Measurements from ENCODE around the gene FAM53B. TPM values are rescaled to one million over a fixed set of nuclear protein-coding genes. Genes with fewer than 3 reads are reported as not detected.

FAM53B gene
- total RNA-seq, 2 donors from 2014 or later = 43.3 to 45.2 TPM

- H3K27me3 ChIP-seq = no peaks in the 10 kb centered on the region
- DNase-seq = no peak
- H3K4me1 ChIP-seq = peaks cover 20% of the 10 kb centered on the region
- no peak overlapping the region for H3K4me3 ChIP-seq
- no peak for TF ChIP-seq CTCF (IDR thresholded peaks at IDR 0.05)
- intact Hi-C loops (cut with DNase I) = no loop called here
- H3K9me3 ChIP-seq = no peaks in the 10 kb centered on the region
- no peaks in the 10 kb centered on the region for H3K36me3 ChIP-seq
- H3K27ac ChIP-seq = no peak overlapping the region
- H3K9ac ChIP-seq (ENCODE audit: low read depth in 2 of 2, low read length in 2 of 2) = no peak overlapping the region
These were observed 119.7 kb downstream of the FAM53B start for GRCh38 chr10:124624466-124624865.

- Histone ChIP-seq H3K27me3 (no peaks in the 10 kb centered on the region), H3K4me3 (no peak overlapping the region), H3K9ac (ENCODE audit: low read depth in 2 of 2, low read length in 2 of 2) (no peak overlapping the region), H3K9me3 (no peaks in the 10 kb centered on the region), H3K4me1 (peaks cover 20% of the 10 kb centered on the region), H3K27ac (no peak overlapping the region), H3K36me3 (no peaks in the 10 kb centered on the region)
- no peak for DNase-seq
- no peak for TF ChIP-seq CTCF (IDR thresholded peaks at IDR 0.05)
- intact Hi-C loops (cut with DNase I) = no loop called here
These were observed 120.2 kb downstream of the FAM53B start for GRCh38 chr10:124624006-124624405.

- Histone ChIP-seq H3K9me3 (no peaks in the 10 kb centered on the region), H3K4me1 (peaks cover 15% of the 10 kb centered on the region), H3K27me3 (no peaks in the 10 kb centered on the region), H3K9ac (ENCODE audit: low read depth in 2 of 2, low read length in 2 of 2) (no peak overlapping the region), H3K4me3 (no peak overlapping the region), H3K36me3 (no peaks in the 10 kb centered on the region), H3K27ac (no peak overlapping the region)
- no peak for DNase-seq
- intact Hi-C loops (cut with DNase I) = no loop called here
- no peak for TF ChIP-seq CTCF (IDR thresholded peaks at IDR 0.05)
These were observed 121.2 kb downstream of the FAM53B start for GRCh38 chr10:124622866-124623536.

- Histone ChIP-seq H3K36me3 (peaks cover 3% of the 10 kb centered on the region), H3K4me3 (no peak overlapping the region), H3K4me1 (peaks cover 6% of the 10 kb centered on the region), H3K27ac (no peak overlapping the region), H3K9ac (ENCODE audit: low read depth in 2 of 2, low read length in 2 of 2) (no peak overlapping the region), H3K27me3 (no peaks in the 10 kb centered on the region), H3K9me3 (no peaks in the 10 kb centered on the region)
- no peak for TF ChIP-seq CTCF (IDR thresholded peaks at IDR 0.05)
- intact Hi-C loops (cut with DNase I) = no loop called here
- no peak for DNase-seq
These were observed 122.0 kb downstream of the FAM53B start for GRCh38 chr10:124622158-124622557.

- H3K27ac ChIP-seq = no peak overlapping the region
- DNase-seq = no peak
- H3K27me3 ChIP-seq = no peaks in the 10 kb centered on the region
- no peak overlapping the region for H3K9ac ChIP-seq (ENCODE audit: low read depth in 2 of 2, low read length in 2 of 2)
- no peak for TF ChIP-seq CTCF (IDR thresholded peaks at IDR 0.05)
- H3K9me3 ChIP-seq = no peaks in the 10 kb centered on the region
- intact Hi-C loops (cut with DNase I) = no loop called here
- H3K36me3 ChIP-seq = peaks cover 4% of the 10 kb centered on the region
- peaks cover 2% of the 10 kb centered on the region for H3K4me1 ChIP-seq
- H3K4me3 ChIP-seq = no peak overlapping the region
These were observed 122.5 kb downstream of the FAM53B start for GRCh38 chr10:124621637-124622036.

Data from colonic mucosa (tissue), 4 donors.